Smooth muscle cell (in vitro differentiated cells): ENCODE data around the gene KIF26B. TPM values are rescaled to one million over a fixed set of nuclear protein-coding genes. Genes with fewer than 3 reads are reported as not detected.

Source experiments
- DNase-seq: peaks from one replicate; lab custom pipeline; 2025; ENCODE audit not compliant: unreplicated experiment; lab: John Stamatoyannopoulos, UW
- H2AFZ ChIP-seq: fragments of 200-600 bp; sonication (generic); 2 replicates; pipeline ENCODE4 v1.6.0; 2016; ENCODE audit warnings: antibody characterized with exemption, low read depth, mild to moderate bottlenecking
- H3F3A ChIP-seq: fragments of 200-600 bp; sonication (generic); 2 replicates; pipeline ENCODE4 v1.6.0; 2017; ENCODE audit warnings: antibody characterized with exemption, low read depth
- H3K27ac ChIP-seq: fragments of 200-600 bp; sonication (generic); 2 replicates; pipeline ENCODE4 v1.5.1; 2016; ENCODE audit warnings: low read depth, mild to moderate bottlenecking
- H3K27me3 ChIP-seq: fragments of 200-600 bp; sonication (generic); 2 replicates; pipeline ENCODE4 v1.6.1; 2016; ENCODE audit warnings: low read depth, mild to moderate bottlenecking
- H3K36me3 ChIP-seq: fragments of 200-600 bp; sonication (generic); 2 replicates; pipeline ENCODE4 v1.5.1; 2016; ENCODE audit warnings: low read depth
- H3K4me1 ChIP-seq: fragments of 200-600 bp; sonication (generic); 2 replicates; pipeline ENCODE4 v1.5.1; 2016; ENCODE audit warnings: low read depth
- H3K4me2 ChIP-seq: fragments of 200-600 bp; sonication (generic); 2 replicates; pipeline ENCODE4 v1.6.0; 2016; ENCODE audit warnings: mild to moderate bottlenecking
- H3K4me3 ChIP-seq: fragments of 200-600 bp; sonication (generic); 2 replicates; pipeline ENCODE4 v1.5.1; 2016; ENCODE audit warnings: mild to moderate bottlenecking
- H3K79me2 ChIP-seq: fragments of 200-600 bp; sonication (generic); 2 replicates; pipeline ENCODE4 v1.6.0; 2016; ENCODE audit warnings: low read depth, mild to moderate bottlenecking
- H3K9ac ChIP-seq: fragments of 200-600 bp; sonication (generic); 2 replicates; pipeline ENCODE4 v1.6.0; 2016; ENCODE audit warnings: low read depth
- H3K9me3 ChIP-seq: fragments of 200-600 bp; sonication (generic); replicated peaks from 2 replicates; pipeline ENCODE4 v1.5.1; 2016; ENCODE audit warnings: low read depth
- H4K20me1 ChIP-seq: fragments of 200-600 bp; sonication (generic); 2 replicates; pipeline ENCODE4 v1.6.0; 2016; ENCODE audit warnings: low read depth
- WGBS: methylation state at CpG from one replicate; pipeline ENCODE4 v1.1.7; 2016; ENCODE audit warnings: low lambda C conversion rate; 5-methylcytosine and 5-hydroxymethylcytosine counted together
- polyA plus RNA-seq: library from polyadenylated mRNA; unstranded; fragments of >200 nt; fragmentation: Nextera tagmentation; extraction: Ambion mirVana; gene quantifications from 2 replicates; pipeline ENCODE4 v1.2.1, GENCODE V29; 2016
- total RNA-seq: library from RNA; depleted of rRNA; stranded (reverse); fragments of >200 nt; gene quantifications from 2 replicates; pipeline ENCODE4 v1.2.3, GENCODE V29; 2014
- TF ChIP-seq, protein P1 (sequence below): fragments of 200-600 bp; sonication (generic); IDR thresholded peaks from 2 replicates; pipeline ENCODE4 v1.5.1; 2017; ENCODE audit warnings: borderline replicate concordance, mild to moderate bottlenecking, antibody characterized with exemption; ENCODE audit not compliant: insufficient read depth, poor library complexity, severe bottlenecking

The KIF26B gene
- total and polyA plus RNA-seq, 2 experiments from 2014 or later = 24.9 to 43.3 TPM

DNA sequence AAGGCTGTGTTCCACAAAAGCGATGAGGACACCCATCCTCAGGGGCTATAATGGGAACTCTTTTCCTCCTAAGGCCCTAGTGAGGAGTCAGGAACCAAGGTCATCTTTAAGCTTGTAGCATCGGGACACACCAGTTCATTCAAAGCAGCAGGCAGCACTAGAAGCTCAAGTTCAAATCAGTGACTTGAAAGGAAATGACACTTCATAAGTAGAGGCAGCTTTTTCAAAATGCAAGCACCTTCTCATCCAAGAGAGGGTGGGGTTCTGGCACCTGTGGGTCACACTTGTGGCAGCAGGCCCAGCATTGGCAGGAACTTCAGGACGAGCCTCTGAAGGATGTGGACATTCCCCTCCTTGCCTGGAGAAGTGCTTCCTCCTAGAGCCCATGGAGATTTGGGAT lies 496.3 kb downstream of the KIF26B start:
- TF ChIP-seq, protein P1, sequence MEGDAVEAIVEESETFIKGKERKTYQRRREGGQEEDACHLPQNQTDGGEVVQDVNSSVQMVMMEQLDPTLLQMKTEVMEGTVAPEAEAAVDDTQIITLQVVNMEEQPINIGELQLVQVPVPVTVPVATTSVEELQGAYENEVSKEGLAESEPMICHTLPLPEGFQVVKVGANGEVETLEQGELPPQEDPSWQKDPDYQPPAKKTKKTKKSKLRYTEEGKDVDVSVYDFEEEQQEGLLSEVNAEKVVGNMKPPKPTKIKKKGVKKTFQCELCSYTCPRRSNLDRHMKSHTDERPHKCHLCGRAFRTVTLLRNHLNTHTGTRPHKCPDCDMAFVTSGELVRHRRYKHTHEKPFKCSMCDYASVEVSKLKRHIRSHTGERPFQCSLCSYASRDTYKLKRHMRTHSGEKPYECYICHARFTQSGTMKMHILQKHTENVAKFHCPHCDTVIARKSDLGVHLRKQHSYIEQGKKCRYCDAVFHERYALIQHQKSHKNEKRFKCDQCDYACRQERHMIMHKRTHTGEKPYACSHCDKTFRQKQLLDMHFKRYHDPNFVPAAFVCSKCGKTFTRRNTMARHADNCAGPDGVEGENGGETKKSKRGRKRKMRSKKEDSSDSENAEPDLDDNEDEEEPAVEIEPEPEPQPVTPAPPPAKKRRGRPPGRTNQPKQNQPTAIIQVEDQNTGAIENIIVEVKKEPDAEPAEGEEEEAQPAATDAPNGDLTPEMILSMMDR = no peak
- Histone ChIP-seq H3K9ac (no peak overlapping the region), H3K9me3 (no peaks in the 10 kb centered on the region), H3K36me3 (no peaks in the 10 kb centered on the region), H3K4me3 (no peak overlapping the region), H3K27ac (no peak overlapping the region), H3K79me2 (no peaks in the 10 kb centered on the region), H2AFZ (no peak overlapping the region), H3K27me3 (no peaks in the 10 kb centered on the region), H4K20me1 (no peaks in the 10 kb centered on the region), H3K4me2 (no peak overlapping the region), H3F3A (peaks cover 11% of the 10 kb centered on the region), H3K4me1 (no peaks in the 10 kb centered on the region)
- 94% methylated on average over 3 of the region's 3 CpGs for WGBS
- DNase-seq = no peak

DNA sequence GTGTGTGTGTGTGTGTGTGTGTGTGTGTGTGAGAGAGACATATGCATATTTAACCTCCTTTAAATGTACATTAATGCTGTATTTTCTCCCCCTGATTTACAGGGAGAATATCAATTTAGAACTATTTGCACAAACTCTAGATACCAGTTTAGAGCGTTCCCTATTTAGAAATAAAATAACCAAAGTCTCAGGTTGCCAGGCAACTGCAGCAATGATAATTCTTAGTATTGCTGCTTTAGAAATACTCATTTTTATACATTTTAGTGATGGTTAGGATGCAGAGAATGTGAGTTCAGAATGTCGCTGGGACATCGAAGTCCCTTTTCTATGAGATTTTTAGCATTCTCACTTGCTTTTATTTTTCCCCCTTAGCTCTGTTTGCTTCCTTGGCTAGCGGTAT lies 497.3 kb downstream of the KIF26B start:
- Histone ChIP-seq H3K36me3 (no peaks in the 10 kb centered on the region), H3K4me3 (no peak overlapping the region), H2AFZ (no peak overlapping the region), H3K9ac (no peak overlapping the region), H3F3A (peaks cover 12% of the 10 kb centered on the region), H3K79me2 (no peaks in the 10 kb centered on the region), H4K20me1 (no peaks in the 10 kb centered on the region), H3K4me2 (no peak overlapping the region), H3K27ac (no peak overlapping the region), H3K4me1 (no peaks in the 10 kb centered on the region), H3K9me3 (no peaks in the 10 kb centered on the region), H3K27me3 (no peaks in the 10 kb centered on the region)
- DNase-seq = no peak
- 97% methylated on average over 4 of the region's 4 CpGs for WGBS
- TF ChIP-seq, protein P1 = no peak

DNA sequence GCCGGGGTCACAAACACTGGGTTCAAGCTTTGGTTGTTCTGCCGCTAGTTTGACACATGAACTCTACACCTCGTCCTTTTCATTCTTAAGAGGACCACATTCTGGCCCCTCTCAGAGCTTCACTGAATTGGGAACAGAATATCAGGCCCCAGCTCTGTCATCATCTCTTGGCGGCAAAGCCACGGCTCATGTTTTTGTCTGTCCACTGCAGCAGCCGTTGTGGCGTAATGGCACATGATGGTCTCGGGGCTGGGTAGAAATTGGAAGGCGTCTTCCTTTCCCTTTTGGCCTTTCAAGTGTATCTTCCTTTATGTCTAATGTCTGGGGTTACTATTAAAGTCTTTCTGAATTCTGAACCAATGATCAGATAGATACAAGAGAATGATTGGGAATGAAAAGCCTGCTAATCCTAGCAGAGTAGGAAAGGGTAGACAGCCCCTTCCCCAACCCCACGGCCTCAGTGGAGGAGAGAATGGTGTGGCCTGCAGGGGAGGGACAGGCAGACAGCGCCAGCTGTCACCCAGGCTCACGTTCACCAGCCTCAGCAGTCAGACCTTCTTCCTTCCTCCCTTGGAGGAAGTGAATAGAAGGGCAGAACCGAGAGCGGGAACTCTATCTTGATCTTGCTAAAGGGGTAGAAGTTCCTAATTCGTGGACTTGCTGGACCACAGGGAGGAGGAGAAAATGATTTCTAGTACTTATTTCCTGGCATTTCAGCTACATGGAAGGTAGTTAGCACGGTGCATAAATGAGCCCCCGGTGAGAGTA lies 498.1 kb downstream of the KIF26B start:
- Histone ChIP-seq H3K27ac (no peak overlapping the region), H3K79me2 (no peaks in the 10 kb centered on the region), H3K27me3 (no peaks in the 10 kb centered on the region), H3K36me3 (no peaks in the 10 kb centered on the region), H2AFZ (no peak overlapping the region), H3K4me1 (no peaks in the 10 kb centered on the region), H3K4me3 (no peak overlapping the region), H3K9ac (no peak overlapping the region), H3K4me2 (no peak overlapping the region), H3K9me3 (no peaks in the 10 kb centered on the region), H3F3A (peaks cover 11% of the 10 kb centered on the region), H4K20me1 (no peaks in the 10 kb centered on the region)
- 87% methylated on average over 17 of the region's 17 CpGs for WGBS
- TF ChIP-seq, protein P1 = no peak
- no peak for DNase-seq
